AG09309 (cell line): ENCODE measurements around the gene AHNAK.

Experiments
- DNase-seq: peaks from one replicate; pipeline ENCODE4 v3.0.0-alpha.2; 2010; ENCODE audit warnings: low read depth
- H3K4me3 ChIP-seq: 2 replicates; pipeline ENCODE4 v1.5.1; 2011; ENCODE audit warnings: mild to moderate bottlenecking, low read depth, low read length, moderate library complexity; ENCODE audit not compliant: control insufficient read depth
- CTCF ChIP-seq: IDR thresholded peaks from 2 replicates; pipeline ENCODE4 v1.5.1; 2011; ENCODE audit warnings: mild to moderate bottlenecking, low read depth, low read length, inconsistent platforms; ENCODE audit not compliant: insufficient read depth, control insufficient read depth; ENCODE audit errors: missing control alignments

Gene AHNAK

GRCh38 chr11:62466444-62466843 lies 80.2 kb downstream of the AHNAK start:
- no peak overlapping the region for H3K4me3 ChIP-seq
- TF ChIP-seq CTCF: no peak
- DNase-seq: no peak

- no peak overlapping the region for H3K4me3 ChIP-seq
- TF ChIP-seq CTCF: no peak
- DNase-seq: no peak
Measured at GRCh38 chr11:62464655-62465054, 82.0 kb downstream of the AHNAK start.

GRCh38 chr11:62463121-62463542 lies 83.5 kb downstream of the AHNAK start:
- TF ChIP-seq CTCF: no peak
- H3K4me3 ChIP-seq: no peak overlapping the region
- DNase-seq: no peak

GRCh38 chr11:62462508-62462892 lies 84.1 kb downstream of the AHNAK start:
- no peak overlapping the region for H3K4me3 ChIP-seq
- no peak for TF ChIP-seq CTCF
- DNase-seq: no peak

- DNase-seq: peak; percentile 79
- TF ChIP-seq CTCF: no peak
- H3K4me3 ChIP-seq: no peak overlapping the region
Measured at GRCh38 chr11:62461740-62462507, 84.7 kb downstream of the AHNAK start.

GRCh38 chr11:62459080-62459479 lies 87.5 kb downstream of the AHNAK start:
- no peak for TF ChIP-seq CTCF
- H3K4me3 ChIP-seq: no peak overlapping the region
- DNase-seq: no peak
